SK-N-SH treated with all-trans-retinoic acid at 6 μM for 48 hours (cell line): ENCODE data around the gene BSN.

Experiments
- ARNTL ChIP-seq: fragments of 450-650 bp; formaldehyde crosslinking; IDR thresholded peaks from 2 replicates; pipeline ENCODE4 v1.5.0; 2020; ENCODE audit warnings: low read depth, mild to moderate bottlenecking, moderate library complexity, borderline replicate concordance
- BACH2 ChIP-seq: fragments of 250-450 bp; sonication (Bioruptor Pico); IDR thresholded peaks from 2 replicates; pipeline ENCODE4 v1.9.0; 2021; ENCODE audit warnings: mild to moderate bottlenecking, borderline replicate concordance
- CSRNP3 ChIP-seq: fragments of 250-450 bp; sonication (Bioruptor Pico); IDR thresholded peaks from 2 replicates; pipeline ENCODE4 v1.5.1; 2021; ENCODE audit warnings: mild to moderate bottlenecking, moderate library complexity
- GLIS3 ChIP-seq: fragments of 250-450 bp; sonication (Bioruptor Pico); IDR thresholded peaks from 2 replicates; pipeline ENCODE4 v1.5.0; 2020; ENCODE audit warnings: mild to moderate bottlenecking, moderate library complexity
- RARB ChIP-seq: fragments of 250-450 bp; sonication (Bioruptor Pico); IDR thresholded peaks from 2 replicates; pipeline ENCODE4 v1.8.0; 2021; ENCODE audit warnings: mild to moderate bottlenecking, moderate library complexity
- TCF4 ChIP-seq: fragments of 250-450 bp; sonication (Bioruptor Pico); IDR thresholded peaks from 2 replicates; pipeline ENCODE4 v1.8.0; 2021; ENCODE audit warnings: mild to moderate bottlenecking, moderate library complexity, borderline replicate concordance
- TOX ChIP-seq: fragments of 250-450 bp; sonication (Bioruptor Pico); IDR thresholded peaks from 2 replicates; pipeline ENCODE4 v1.8.0; 2021; ENCODE audit warnings: mild to moderate bottlenecking, moderate library complexity, borderline replicate concordance
- ZFP30 ChIP-seq: fragments of 450-650 bp; formaldehyde crosslinking; IDR thresholded peaks from 2 replicates; pipeline ENCODE4 v1.5.0; 2022; ENCODE audit warnings: mild to moderate bottlenecking, moderate library complexity
- TF ChIP-seq, protein P1 (sequence below): fragments of 250-450 bp; sonication (Bioruptor Pico); IDR thresholded peaks from 2 replicates; pipeline ENCODE4 v1.8.0; 2021; ENCODE audit warnings: low read depth, mild to moderate bottlenecking, moderate library complexity, borderline replicate concordance

DNA sequence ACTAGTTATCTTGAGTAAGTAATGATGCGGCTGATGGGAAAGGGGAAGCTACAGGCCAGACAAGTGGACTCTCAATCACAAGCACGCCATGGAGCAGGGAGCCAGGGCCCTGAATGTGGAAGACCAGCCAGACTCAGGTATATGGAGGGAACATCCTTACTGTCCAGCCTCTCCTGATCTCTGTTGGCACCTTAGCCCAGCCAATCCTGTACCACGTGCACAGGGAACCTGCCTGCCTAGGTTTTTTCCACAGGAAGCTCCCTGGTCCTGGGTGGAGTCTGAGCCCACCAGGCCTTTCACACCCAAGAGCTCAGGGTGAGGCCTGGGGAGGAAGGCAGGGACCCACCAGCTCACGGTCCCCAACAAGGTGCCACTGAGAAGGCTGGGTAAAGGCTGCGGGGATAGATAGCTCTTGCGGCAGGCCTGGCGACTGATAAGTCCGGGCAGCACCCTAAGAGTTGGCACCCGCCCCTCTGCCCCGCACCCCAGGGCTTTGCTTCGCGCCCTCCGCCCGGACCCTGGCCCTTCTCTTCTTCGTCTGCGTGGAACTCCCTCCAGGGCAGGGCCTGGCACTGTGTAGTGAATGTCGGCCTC, 118.9 kb downstream of the BSN start:
- TF ChIP-seq TCF4: no peak
- TF ChIP-seq ARNTL (CRISPR knock-in tag): no peak
- no peak for TF ChIP-seq GLIS3
- no peak for TF ChIP-seq CSRNP3
- no peak for TF ChIP-seq BACH2 (CRISPR knock-in tag)
- no peak for TF ChIP-seq TOX (CRISPR knock-in tag)
- no peak for TF ChIP-seq ZFP30 (CRISPR knock-in tag)
- no peak for TF ChIP-seq RARB
- TF ChIP-seq, protein P1, sequence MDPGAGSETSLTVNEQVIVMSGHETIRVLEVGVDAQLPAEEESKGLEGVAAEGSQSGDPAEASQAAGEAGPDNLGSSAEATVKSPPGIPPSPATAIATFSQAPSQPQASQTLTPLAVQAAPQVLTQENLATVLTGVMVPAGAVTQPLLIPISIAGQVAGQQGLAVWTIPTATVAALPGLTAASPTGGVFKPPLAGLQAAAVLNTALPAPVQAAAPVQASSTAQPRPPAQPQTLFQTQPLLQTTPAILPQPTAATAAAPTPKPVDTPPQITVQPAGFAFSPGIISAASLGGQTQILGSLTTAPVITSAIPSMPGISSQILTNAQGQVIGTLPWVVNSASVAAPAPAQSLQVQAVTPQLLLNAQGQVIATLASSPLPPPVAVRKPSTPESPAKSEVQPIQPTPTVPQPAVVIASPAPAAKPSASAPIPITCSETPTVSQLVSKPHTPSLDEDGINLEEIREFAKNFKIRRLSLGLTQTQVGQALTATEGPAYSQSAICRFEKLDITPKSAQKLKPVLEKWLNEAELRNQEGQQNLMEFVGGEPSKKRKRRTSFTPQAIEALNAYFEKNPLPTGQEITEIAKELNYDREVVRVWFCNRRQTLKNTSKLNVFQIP (CRISPR knock-in tag): no peak
